PC-9 (cell line): ENCODE measurements around the gene TGFBR3. TPM values are rescaled to one million over a fixed set of nuclear protein-coding genes. Genes with fewer than 3 reads are reported as not detected.
A peak's percentile ranks its signal among the peaks of the same experiment; 100 is the strongest.

Experiments
- BruUV-seq: library from RNA; stranded (reverse); fragments of 400-500 nt; replicated peaks from 2 replicates; lab custom pipeline; 2021; lab: Mats Ljungman, UMichigan
- CTCF ChIA-PET: fragments of 300-600 bp; sonication (Branson Sonifier 250); formaldehyde crosslinking; loops from one replicate; lab custom pipeline; 2022; ENCODE audit warnings: antibody characterized with exemption; lab: Charles Lee
- POLR2A ChIA-PET: fragments of 300-600 bp; sonication (Branson Sonifier 250); formaldehyde crosslinking; loops from one replicate; lab custom pipeline; 2022; ENCODE audit warnings: antibody characterized with exemption; ENCODE audit not compliant: unreplicated experiment; lab: Charles Lee
- DNase-seq, 2 experiments: peaks; one replicate each; pipeline versions ENCODE4 v3.0.0 to v3.0.0-alpha.2; 2015 to 2022; ENCODE audit warnings: mixed read lengths in 1 of 2
- H2AFZ ChIP-seq: fragments of 200-600 bp; sonication (generic); 2 replicates; pipeline ENCODE4 v1.8.1; 2017; ENCODE audit warnings: antibody characterized with exemption
- H3F3A ChIP-seq: fragments of 200-600 bp; sonication (generic); 2 replicates; pipeline ENCODE4 v1.8.1; 2017; ENCODE audit warnings: antibody characterized with exemption, mild to moderate bottlenecking, low read depth; ENCODE audit not compliant: insufficient read depth
- H3K27ac ChIP-seq: fragments of 200-600 bp; sonication (generic); 2 replicates; pipeline ENCODE4 v1.6.1; 2016; ENCODE audit warnings: mixed run types
- H3K27me3 ChIP-seq: fragments of 200-600 bp; sonication (generic); 2 replicates; pipeline ENCODE4 v1.6.1; 2016; ENCODE audit warnings: low read depth, mixed run types; ENCODE audit not compliant: insufficient read depth
- H3K36me3 ChIP-seq: fragments of 200-600 bp; sonication (generic); 2 replicates; pipeline ENCODE4 v1.6.1; 2016; ENCODE audit warnings: low read depth, mixed run types
- H3K4me1 ChIP-seq: fragments of 200-600 bp; sonication (generic); replicated peaks from 2 replicates; pipeline ENCODE4 v1.6.1; 2016; ENCODE audit warnings: mixed run types; ENCODE audit not compliant: insufficient read depth
- H3K4me2 ChIP-seq: fragments of 200-600 bp; sonication (generic); 2 replicates; pipeline ENCODE4 v1.6.1; 2017; ENCODE audit warnings: mixed run types
- H3K4me3 ChIP-seq: fragments of 200-600 bp; sonication (generic); 2 replicates; pipeline ENCODE4 v1.6.1; 2016; ENCODE audit warnings: mixed run types
- H3K79me2 ChIP-seq: fragments of 200-600 bp; sonication (generic); 2 replicates; pipeline ENCODE4 v1.6.1; 2017; ENCODE audit warnings: low read depth, mixed run types
- H3K9me2 ChIP-seq: fragments of 200-600 bp; sonication (generic); 2 replicates; pipeline ENCODE4 v1.8.1; 2017; ENCODE audit warnings: mild to moderate bottlenecking; ENCODE audit not compliant: insufficient read depth
- H3K9me3 ChIP-seq: fragments of 200-600 bp; sonication (generic); 2 replicates; pipeline ENCODE4 v1.8.1; 2016; ENCODE audit warnings: low read depth; ENCODE audit not compliant: insufficient read depth
- H4K20me1 ChIP-seq: fragments of 200-600 bp; sonication (generic); 2 replicates; pipeline ENCODE4 v1.8.1; 2017; ENCODE audit not compliant: insufficient read depth
- EZH2 ChIP-seq: fragments of 200-600 bp; sonication (generic); IDR thresholded peaks from 2 replicates; pipeline ENCODE4 v1.8.0; 2017; ENCODE audit warnings: antibody characterized with exemption, low read depth
- intact Hi-C: fragments of 100-400 bp; cut with micrococcal nuclease; formaldehyde crosslinking; loops from one replicate; pipeline ENCODE4 v1.10.0; 2022; ENCODE audit not compliant: unreplicated experiment
- total RNA-seq: library from RNA; stranded (reverse); gene quantifications from 2 replicates; pipeline ENCODE4 v1.2.3, GENCODE V29; 2021
- TF ChIP-seq, protein P1 (sequence below): fragments of 200-600 bp; sonication (generic); conservative IDR thresholded peaks from 2 replicates; pipeline ENCODE4 v1.6.1; 2017; ENCODE audit warnings: mixed run types, antibody characterized with exemption, mild to moderate bottlenecking, moderate library complexity

The TGFBR3 gene
- total RNA-seq, 1 experiment from 2014 or later, result 1.6 TPM

- no peak for DNase-seq
These were observed 6.0 kb upstream of the TGFBR3 start for GRCh38 chr1:91891969-91892368.

DNA sequence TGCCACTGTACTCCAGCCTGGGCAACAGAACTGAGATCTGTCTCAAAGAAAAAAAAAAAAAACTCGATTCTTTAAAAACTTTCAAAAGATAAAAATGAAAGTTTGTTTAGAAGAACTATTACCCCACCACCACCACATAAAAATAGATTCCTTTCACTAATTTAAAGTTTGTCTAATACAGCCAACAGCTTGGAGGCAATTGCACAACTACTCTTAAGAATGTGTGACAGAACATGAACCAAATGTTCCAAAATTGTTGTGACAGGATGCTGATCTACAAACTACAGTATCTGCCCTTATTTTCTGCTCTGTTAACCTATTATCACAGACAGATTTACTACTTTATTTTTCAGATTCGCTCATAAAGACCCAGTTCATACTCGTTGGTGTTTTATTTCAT lies 5.5 kb upstream of the TGFBR3 start:
- H3K36me3 ChIP-seq, result no peaks in the 10 kb centered on the region
- H3K4me1 ChIP-seq, result peaks cover 33% of the 10 kb centered on the region
- no peak overlapping the region for H3K27ac ChIP-seq
- TF ChIP-seq, protein P1, sequence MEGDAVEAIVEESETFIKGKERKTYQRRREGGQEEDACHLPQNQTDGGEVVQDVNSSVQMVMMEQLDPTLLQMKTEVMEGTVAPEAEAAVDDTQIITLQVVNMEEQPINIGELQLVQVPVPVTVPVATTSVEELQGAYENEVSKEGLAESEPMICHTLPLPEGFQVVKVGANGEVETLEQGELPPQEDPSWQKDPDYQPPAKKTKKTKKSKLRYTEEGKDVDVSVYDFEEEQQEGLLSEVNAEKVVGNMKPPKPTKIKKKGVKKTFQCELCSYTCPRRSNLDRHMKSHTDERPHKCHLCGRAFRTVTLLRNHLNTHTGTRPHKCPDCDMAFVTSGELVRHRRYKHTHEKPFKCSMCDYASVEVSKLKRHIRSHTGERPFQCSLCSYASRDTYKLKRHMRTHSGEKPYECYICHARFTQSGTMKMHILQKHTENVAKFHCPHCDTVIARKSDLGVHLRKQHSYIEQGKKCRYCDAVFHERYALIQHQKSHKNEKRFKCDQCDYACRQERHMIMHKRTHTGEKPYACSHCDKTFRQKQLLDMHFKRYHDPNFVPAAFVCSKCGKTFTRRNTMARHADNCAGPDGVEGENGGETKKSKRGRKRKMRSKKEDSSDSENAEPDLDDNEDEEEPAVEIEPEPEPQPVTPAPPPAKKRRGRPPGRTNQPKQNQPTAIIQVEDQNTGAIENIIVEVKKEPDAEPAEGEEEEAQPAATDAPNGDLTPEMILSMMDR, result no peak
- TF ChIP-seq EZH2, result no peak
- intact Hi-C loops, result loop anchor here (2.0 to 10.0 kb wide), 2 partner anchors 361 to 943 kb away; partner anchors contain the start of gene RPL5
- CTCF ChIA-PET, result interaction anchor here (0.7 kb wide), 1 partner anchor 771 kb away, joined by 3 read pairs; no protein-coding TSS in a partner anchor
- H3K9me3 ChIP-seq, result no peaks in the 10 kb centered on the region
- DNase-seq, result peak in 1 of 2 experiments; percentile 50
- no peak overlapping the region for H3K4me2 ChIP-seq
- H3K79me2 ChIP-seq, result no peaks in the 10 kb centered on the region
- H4K20me1 ChIP-seq, result no peaks in the 10 kb centered on the region
- H3K9me2 ChIP-seq, result no peaks in the 10 kb centered on the region
- H3F3A ChIP-seq, result peaks cover 30% of the 10 kb centered on the region
- H3K4me3 ChIP-seq, result no peak overlapping the region
- no peaks in the 10 kb centered on the region for H3K27me3 ChIP-seq
- BruUV-seq, result no TSS peak
- no peak overlapping the region for H2AFZ ChIP-seq
- POLR2A ChIA-PET, result interaction anchor here (0.7 kb wide), 1 partner anchor 322 kb away, joined by 3 read pairs; no protein-coding TSS in a partner anchor

More at GRCh38 chr1:91891969-91892368, 6.0 kb upstream of the TGFBR3 start:
- H3K36me3 ChIP-seq, result no peaks in the 10 kb centered on the region
- no peak overlapping the region for H3K27ac ChIP-seq
- H2AFZ ChIP-seq, result no peak overlapping the region; the same call in 1 of the 2 replicates
- H3F3A ChIP-seq, result peaks cover 25% of the 10 kb centered on the region
- BruUV-seq, result no TSS peak
- intact Hi-C loops, result loop anchor here (2.0 to 10.0 kb wide), 2 partner anchors 361 to 943 kb away; partner anchors contain the start of gene RPL5
- TF ChIP-seq, protein P1, result no peak
- TF ChIP-seq EZH2, result no peak
- H3K4me2 ChIP-seq, result no peak overlapping the region
- no peaks in the 10 kb centered on the region for H3K9me2 ChIP-seq
- no peaks in the 10 kb centered on the region for H3K79me2 ChIP-seq
- ChIA-PET CTCF (no interaction called here), POLR2A (no interaction called here)
- no peaks in the 10 kb centered on the region for H3K27me3 ChIP-seq
- no peaks in the 10 kb centered on the region for H3K9me3 ChIP-seq
- H4K20me1 ChIP-seq, result no peaks in the 10 kb centered on the region
- peaks cover 29% of the 10 kb centered on the region for H3K4me1 ChIP-seq
- no peak overlapping the region for H3K4me3 ChIP-seq

- ChIA-PET CTCF (interaction anchor here (0.6 kb wide), 1 partner anchor 371 kb away, joined by 6 read pairs; no protein-coding TSS in a partner anchor), POLR2A (interaction anchor here (0.6 kb wide), 1 partner anchor 86 kb away, joined by 9 read pairs; no protein-coding TSS in a partner anchor)
- Histone ChIP-seq H3K9me3 (no peaks in the 10 kb centered on the region), H3K9me2 (no peaks in the 10 kb centered on the region), H3K36me3 (no peaks in the 10 kb centered on the region), H3K27ac (peak overlapping the region; percentile 21; the same call in 1 of the 2 replicates), H3K4me2 (peak overlapping the region; percentile 41), H2AFZ (no peak overlapping the region), H3F3A (peaks cover 32% of the 10 kb centered on the region), H3K79me2 (peaks cover 4% of the 10 kb centered on the region; the same call in 1 of the 2 replicates), H3K27me3 (no peaks in the 10 kb centered on the region), H3K4me1 (peaks cover 34% of the 10 kb centered on the region), H4K20me1 (no peaks in the 10 kb centered on the region), H3K4me3 (no peak overlapping the region)
- intact Hi-C loops, result loop anchor here (1.0 to 10.0 kb wide), 6 partner anchors 27 to 945 kb away; partner anchors contain the start of gene RPL5
- no TSS peak for BruUV-seq
- DNase-seq, result peak; percentile 19 to 93
- no peak for TF ChIP-seq EZH2
- TF ChIP-seq, protein P1, result peak; percentile 32; the same call in 1 of the 2 replicates
These were observed 3.9 kb upstream of the TGFBR3 start for GRCh38 chr1:91889717-91890459.
